ENCODE data around the gene MRTO4. TPM values are rescaled to one million over a fixed set of nuclear protein-coding genes. Genes with fewer than 3 reads are reported as not detected.

MRTO4 gene
- total RNA-seq, 1 experiment from 2014 or later = 79.3 TPM

DNA sequence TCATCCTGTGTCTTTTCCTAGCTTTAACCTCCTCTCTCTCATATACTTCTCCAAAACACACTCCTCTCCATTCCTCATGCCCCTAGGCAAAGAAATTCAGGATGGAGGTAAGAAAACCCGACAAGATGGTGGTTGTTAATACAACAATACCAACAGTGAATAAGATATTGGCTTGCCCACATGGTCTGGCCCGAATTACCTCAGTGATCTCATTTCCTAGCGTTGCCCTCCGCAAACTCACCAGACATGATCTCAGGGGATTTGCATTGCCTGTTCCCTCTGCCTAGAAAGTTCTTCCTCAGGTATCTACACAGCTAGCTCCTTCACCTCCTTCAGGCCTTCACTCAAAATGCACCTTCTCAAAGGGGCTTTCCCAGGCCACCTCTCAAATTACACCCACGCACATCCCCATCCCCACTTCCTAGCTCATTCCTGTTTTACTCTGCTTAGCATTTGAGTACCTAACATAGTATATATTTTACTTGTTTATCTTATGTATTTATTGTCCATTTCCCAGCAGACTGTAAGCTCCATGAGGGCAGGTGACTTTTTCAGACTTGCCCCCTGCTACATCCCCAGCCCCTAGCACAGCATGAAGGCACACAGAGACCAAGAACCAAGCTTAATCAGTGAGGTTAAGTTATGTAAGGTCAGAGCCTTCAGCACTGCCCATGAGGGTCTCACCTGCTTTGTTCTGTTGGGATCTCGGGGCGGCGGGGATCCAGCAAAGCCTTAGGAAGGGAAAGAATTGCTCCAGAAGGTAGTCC, 31.3 kb upstream of the MRTO4 start:
- Histone ChIP-seq H3K9me2 (ENCODE audit: insufficient read depth) (no peaks in the 10 kb centered on the region), H3K27me3 (ENCODE audit: insufficient read depth, low read length) (no peaks in the 10 kb centered on the region), H3K4me2 (ENCODE audit: low read length) (no peak overlapping the region), H3K4me1 (ENCODE audit: control insufficient read depth in 1 of 2, insufficient read depth in 2 of 2, low read length in 2 of 2) (no peaks in the 10 kb centered on the region), H3K9me3 (ENCODE audit: control insufficient read depth in 1 of 2, insufficient read depth in 1 of 2, low read depth in 1 of 2, low read length in 2 of 2) (no peaks in the 10 kb centered on the region), H3K4me3 (replicated peaks in 1 of 2; ENCODE audit: low read depth in 1 of 2, low read length in 2 of 2) (no peak overlapping the region), H3K27ac (ENCODE audit: low read depth, low read length) (no peak overlapping the region), H4K20me1 (ENCODE audit: insufficient read depth) (no peaks in the 10 kb centered on the region; the same call in 1 of the 2 replicates), H3K9ac (ENCODE audit: low read length) (no peak overlapping the region), H3K36me3 (ENCODE audit: control insufficient read depth in 1 of 2, insufficient read depth in 2 of 2, low read length in 2 of 2) (peaks cover 43 to 53% of the 10 kb centered on the region in 2 experiments), H2AFZ (ENCODE audit: low read depth, low read length, poor library complexity, severe bottlenecking) (no peak overlapping the region), H3K79me2 (ENCODE audit: insufficient read depth, low read length) (peaks cover 31% of the 10 kb centered on the region)
- ChIA-PET CTCF (no interaction called here), RAD21 (ENCODE audit: low non-redundant PET in 1 of 2, low total read pairs in 2 of 2, uncharacterized antibody in 2 of 2, unreplicated experiment in 2 of 2) (no interaction called here), POLR2A (no interaction called here)
- DNase-seq (ENCODE audit: low read depth, low spot score) (no peak), ATAC-seq (no peak)
- BruUV-seq (replicated peaks) = no TSS peak
- TF ChIP-seq FOSL1 (IDR thresholded peaks at IDR 0.05; ENCODE audit: low read depth) = no peak
- TF ChIP-seq ZNF274 (IDR thresholded peaks at IDR 0.05; ENCODE audit: low read depth, low read length) = no peak
- TF ChIP-seq, protein P1, sequence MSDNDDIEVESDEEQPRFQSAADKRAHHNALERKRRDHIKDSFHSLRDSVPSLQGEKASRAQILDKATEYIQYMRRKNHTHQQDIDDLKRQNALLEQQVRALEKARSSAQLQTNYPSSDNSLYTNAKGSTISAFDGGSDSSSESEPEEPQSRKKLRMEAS (IDR thresholded peaks at IDR 0.05) = no peak
- no peak for TF ChIP-seq RAD21 (IDR thresholded peaks at IDR 0.05; ENCODE audit: low read depth)
- TF ChIP-seq, protein P2, sequence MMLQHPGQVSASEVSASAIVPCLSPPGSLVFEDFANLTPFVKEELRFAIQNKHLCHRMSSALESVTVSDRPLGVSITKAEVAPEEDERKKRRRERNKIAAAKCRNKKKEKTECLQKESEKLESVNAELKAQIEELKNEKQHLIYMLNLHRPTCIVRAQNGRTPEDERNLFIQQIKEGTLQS (IDR thresholded peaks at IDR 0.05) = no peak
- TF ChIP-seq SRF (IDR thresholded peaks at IDR 0.05; ENCODE audit: low read depth) = no peak
- TF ChIP-seq, protein P3, sequence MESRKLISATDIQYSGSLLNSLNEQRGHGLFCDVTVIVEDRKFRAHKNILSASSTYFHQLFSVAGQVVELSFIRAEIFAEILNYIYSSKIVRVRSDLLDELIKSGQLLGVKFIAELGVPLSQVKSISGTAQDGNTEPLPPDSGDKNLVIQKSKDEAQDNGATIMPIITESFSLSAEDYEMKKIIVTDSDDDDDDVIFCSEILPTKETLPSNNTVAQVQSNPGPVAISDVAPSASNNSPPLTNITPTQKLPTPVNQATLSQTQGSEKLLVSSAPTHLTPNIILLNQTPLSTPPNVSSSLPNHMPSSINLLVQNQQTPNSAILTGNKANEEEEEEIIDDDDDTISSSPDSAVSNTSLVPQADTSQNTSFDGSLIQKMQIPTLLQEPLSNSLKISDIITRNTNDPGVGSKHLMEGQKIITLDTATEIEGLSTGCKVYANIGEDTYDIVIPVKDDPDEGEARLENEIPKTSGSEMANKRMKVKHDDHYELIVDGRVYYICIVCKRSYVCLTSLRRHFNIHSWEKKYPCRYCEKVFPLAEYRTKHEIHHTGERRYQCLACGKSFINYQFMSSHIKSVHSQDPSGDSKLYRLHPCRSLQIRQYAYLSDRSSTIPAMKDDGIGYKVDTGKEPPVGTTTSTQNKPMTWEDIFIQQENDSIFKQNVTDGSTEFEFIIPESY (IDR thresholded peaks at IDR 0.05; ENCODE audit: extremely low read depth, insufficient replicate concordance, low read length) = no peak
- TF ChIP-seq, protein P4, sequence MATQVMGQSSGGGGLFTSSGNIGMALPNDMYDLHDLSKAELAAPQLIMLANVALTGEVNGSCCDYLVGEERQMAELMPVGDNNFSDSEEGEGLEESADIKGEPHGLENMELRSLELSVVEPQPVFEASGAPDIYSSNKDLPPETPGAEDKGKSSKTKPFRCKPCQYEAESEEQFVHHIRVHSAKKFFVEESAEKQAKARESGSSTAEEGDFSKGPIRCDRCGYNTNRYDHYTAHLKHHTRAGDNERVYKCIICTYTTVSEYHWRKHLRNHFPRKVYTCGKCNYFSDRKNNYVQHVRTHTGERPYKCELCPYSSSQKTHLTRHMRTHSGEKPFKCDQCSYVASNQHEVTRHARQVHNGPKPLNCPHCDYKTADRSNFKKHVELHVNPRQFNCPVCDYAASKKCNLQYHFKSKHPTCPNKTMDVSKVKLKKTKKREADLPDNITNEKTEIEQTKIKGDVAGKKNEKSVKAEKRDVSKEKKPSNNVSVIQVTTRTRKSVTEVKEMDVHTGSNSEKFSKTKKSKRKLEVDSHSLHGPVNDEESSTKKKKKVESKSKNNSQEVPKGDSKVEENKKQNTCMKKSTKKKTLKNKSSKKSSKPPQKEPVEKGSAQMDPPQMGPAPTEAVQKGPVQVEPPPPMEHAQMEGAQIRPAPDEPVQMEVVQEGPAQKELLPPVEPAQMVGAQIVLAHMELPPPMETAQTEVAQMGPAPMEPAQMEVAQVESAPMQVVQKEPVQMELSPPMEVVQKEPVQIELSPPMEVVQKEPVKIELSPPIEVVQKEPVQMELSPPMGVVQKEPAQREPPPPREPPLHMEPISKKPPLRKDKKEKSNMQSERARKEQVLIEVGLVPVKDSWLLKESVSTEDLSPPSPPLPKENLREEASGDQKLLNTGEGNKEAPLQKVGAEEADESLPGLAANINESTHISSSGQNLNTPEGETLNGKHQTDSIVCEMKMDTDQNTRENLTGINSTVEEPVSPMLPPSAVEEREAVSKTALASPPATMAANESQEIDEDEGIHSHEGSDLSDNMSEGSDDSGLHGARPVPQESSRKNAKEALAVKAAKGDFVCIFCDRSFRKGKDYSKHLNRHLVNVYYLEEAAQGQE (IDR thresholded peaks at IDR 0.05; ENCODE audit: low read depth) = no peak
- TF ChIP-seq JUND (IDR thresholded peaks at IDR 0.05) = no peak
- intact Hi-C loops (cut with micrococcal nuclease) = no loop called here
